IMR-90 (cell line): ENCODE measurements around the gene GBF1. TPM values are rescaled to one million over a fixed set of nuclear protein-coding genes. Genes with fewer than 3 reads are reported as not detected.
"Not testable (repeated sequence)": the region's sequence is repeated elsewhere in the genome, so short reads cannot be mapped to it uniquely, and the experiment has no call there.

Experiments
- ATAC-seq: fragments of 200-7000 bp; cut with Tn5 transposase; 2 replicates; pipeline ENCODE4 v1.9.1; 2020; ENCODE audit warnings: low read depth, mild to moderate bottlenecking, moderate library complexity
- BruUV-seq: library from RNA; stranded (reverse); fragments of 400-500 nt; replicated peaks from 2 replicates; lab custom pipeline; 2021; lab: Mats Ljungman, UMichigan
- CTCF ChIA-PET: fragments of 300-600 bp; formaldehyde crosslinking; extraction: SDS; loops from one replicate; lab custom pipeline; 2021; ENCODE audit warnings: antibody characterized with exemption; lab: Yijun Ruan, JAX
- POLR2A ChIA-PET: fragments of 300-600 bp; sonication (Branson Sonifier 250); formaldehyde crosslinking; loops from one replicate; lab custom pipeline; 2022; ENCODE audit warnings: antibody characterized with exemption; ENCODE audit not compliant: unreplicated experiment; lab: Charles Lee
- DNase-seq: peaks from one replicate; pipeline ENCODE4 v3.0.0; 2013
- H2AFZ ChIP-seq: replicated peaks from 2 replicates; pipeline ENCODE3; 2013; ENCODE audit warnings: low read length, mild to moderate bottlenecking; ENCODE audit not compliant: poor library complexity
- H2AK5ac ChIP-seq: 2 replicates; pipeline ENCODE4 v1.6.1; 2013; ENCODE audit warnings: low read depth, low read length, inconsistent platforms
- H2AK9ac ChIP-seq: replicated peaks from 2 replicates; pipeline ENCODE3; 2013; ENCODE audit warnings: mild to moderate bottlenecking, low read depth, low read length, moderate library complexity; ENCODE audit not compliant: poor library complexity
- H2BK120ac ChIP-seq: 2 replicates; pipeline ENCODE4 v1.6.1; 2013; ENCODE audit warnings: low read depth, low read length, inconsistent platforms
- H2BK15ac ChIP-seq: 3 replicates; pipeline ENCODE4 v1.6.1; 2013; ENCODE audit warnings: low read depth, low read length, inconsistent platforms
- H2BK20ac ChIP-seq: 2 replicates; pipeline ENCODE4 v1.6.1; 2013; ENCODE audit warnings: low read depth, mild to moderate bottlenecking, inconsistent platforms, low read length, moderate library complexity
- H2BK5ac ChIP-seq: 2 replicates; pipeline ENCODE4 v1.6.1; 2013; ENCODE audit warnings: mild to moderate bottlenecking, low read depth, low read length, inconsistent platforms; ENCODE audit not compliant: poor library complexity, severe bottlenecking
- H3K14ac ChIP-seq: replicated peaks from 2 replicates; pipeline ENCODE4 v1.6.1; 2013; ENCODE audit warnings: low read depth, low read length, inconsistent platforms
- H3K18ac ChIP-seq: 2 replicates; pipeline ENCODE4 v1.6.1; 2013; ENCODE audit warnings: low read depth, low read length, control low read depth
- H3K23ac ChIP-seq: 2 replicates; pipeline ENCODE4 v1.6.1; 2013; ENCODE audit warnings: low read depth, low read length, inconsistent platforms
- H3K27ac ChIP-seq: 2 replicates; pipeline ENCODE4 v1.5.1; 2013; ENCODE audit warnings: mild to moderate bottlenecking, control low read depth, low read length; ENCODE audit not compliant: insufficient read depth
- H3K27me3 ChIP-seq: 2 replicates; pipeline ENCODE4 v1.6.1; 2013; ENCODE audit warnings: low read length; ENCODE audit not compliant: control insufficient read depth, insufficient read depth
- H3K36me3 ChIP-seq: 2 replicates; pipeline ENCODE4 v1.6.1; 2013; ENCODE audit warnings: low read length, mixed read lengths; ENCODE audit not compliant: control insufficient read depth, insufficient read depth
- H3K4ac ChIP-seq: 2 replicates; pipeline ENCODE4 v1.6.1; 2013; ENCODE audit warnings: low read depth, low read length, inconsistent platforms
- H3K4me1 ChIP-seq: 2 replicates; pipeline ENCODE4 v1.6.1; 2013; ENCODE audit warnings: low read length, mixed read lengths; ENCODE audit not compliant: control insufficient read depth, insufficient read depth
- H3K4me2 ChIP-seq: 2 replicates; pipeline ENCODE4 v1.6.1; 2013; ENCODE audit warnings: low read depth, mild to moderate bottlenecking, control low read depth, low read length, moderate library complexity
- H3K4me3 ChIP-seq: 2 replicates; pipeline ENCODE4 v1.5.1; 2013; ENCODE audit warnings: low read depth, mild to moderate bottlenecking, control low read depth, low read length, moderate library complexity; ENCODE audit not compliant: insufficient read depth
- H3K56ac ChIP-seq: 2 replicates; pipeline ENCODE4 v1.6.1; 2013; ENCODE audit warnings: low read length, inconsistent platforms; ENCODE audit not compliant: insufficient read depth; ENCODE audit errors: extremely low read depth
- H3K79me1 ChIP-seq, 2 experiments: 2 replicates each; pipeline ENCODE4 v1.6.1; 2013; ENCODE audit warnings: low read length in 2 of 2, inconsistent platforms in 1 of 2, low read depth in 1 of 2
- H3K9ac ChIP-seq: 2 replicates; pipeline ENCODE4 v1.6.1; 2013; ENCODE audit warnings: low read depth, low read length, control low read depth
- H3K9me1 ChIP-seq: 2 replicates; pipeline ENCODE4 v1.6.1; 2013; ENCODE audit warnings: low read length, inconsistent platforms; ENCODE audit not compliant: insufficient read depth
- H3K9me3 ChIP-seq: 2 replicates; pipeline ENCODE4 v1.6.1; 2013; ENCODE audit warnings: low read length; ENCODE audit not compliant: control insufficient read depth, insufficient read depth
- H4K20me1 ChIP-seq: 2 replicates; pipeline ENCODE4 v1.6.1; 2013; ENCODE audit warnings: low read length, inconsistent platforms; ENCODE audit not compliant: insufficient read depth
- H4K5ac ChIP-seq: 2 replicates; pipeline ENCODE4 v1.6.1; 2013; ENCODE audit warnings: mild to moderate bottlenecking, low read depth, low read length, control low read depth
- H4K8ac ChIP-seq, 2 experiments: 2 replicates each; pipeline ENCODE4 v1.6.1; 2013; ENCODE audit warnings: low read depth in 2 of 2, low read length in 2 of 2, control low read depth in 1 of 2, inconsistent platforms in 1 of 2
- H4K91ac ChIP-seq: 2 replicates; pipeline ENCODE4 v1.6.1; 2013; ENCODE audit warnings: low read depth, low read length, inconsistent platforms; ENCODE audit not compliant: insufficient read depth
- WGBS, 2 experiments: methylation state at CpG; one replicate each; pipeline versions ENCODE4 v1.1.5 to v1.1.7; 2013; ENCODE audit warnings: missing lambda C conversion rate in 2 of 2; ENCODE audit not compliant: insufficient read length in 1 of 2; ENCODE audit errors: extremely low coverage in 2 of 2; 5-methylcytosine and 5-hydroxymethylcytosine counted together
- dilution Hi-C: fragments of 300-500 bp; cut with HindIII; formaldehyde crosslinking; loops from one replicate; pipeline ENCODE4 v1.14.3; 2018; ENCODE audit warnings: low sequenced_read_pairs; ENCODE audit not compliant: unreplicated experiment
- in situ Hi-C: fragments of 300-500 bp; cut with MboI; formaldehyde crosslinking; loops from 3 replicates; pipeline ENCODE4 v1.14.3; 2019; ENCODE audit warnings: low sequenced_read_pairs, inconsistent platforms, mixed read lengths
- intact Hi-C: fragments of 100-400 bp; cut with micrococcal nuclease; formaldehyde crosslinking; loops from 2 replicates; pipeline ENCODE4 v1.10.0; 2022
- polyA plus RNA-seq, 3 experiments: library from polyadenylated mRNA; depleted of rRNA; stranded (reverse); fragments of >200 nt; gene quantifications; 2 replicates each; pipeline ENCODE4 v1.2.3, GENCODE V29; 2012; ENCODE audit warnings: low replicate concordance in 1 of 3
- total RNA-seq: library from RNA; depleted of rRNA; stranded (reverse); fragments of >200 nt; gene quantifications from 2 replicates; pipeline ENCODE4 v1.2.3, GENCODE V29; 2012

GBF1 gene
- total and polyA plus RNA-seq, 2 of the 4 experiments (the other 2 are of a cell fraction): 38.7 to 40.1 TPM

GRCh38 chr10:102213599-102213998 lies 31.7 kb upstream of the GBF1 start:
- H2AK9ac ChIP-seq, in situ Hi-C loops, H3K14ac ChIP-seq, H3K79me1 ChIP-seq, H3K4ac ChIP-seq, H3K4me2 ChIP-seq, POLR2A ChIA-PET, H3K27me3 ChIP-seq, H3K9me3 ChIP-seq, H4K5ac ChIP-seq, H2BK15ac ChIP-seq, H4K8ac ChIP-seq, H3K56ac ChIP-seq, H3K23ac ChIP-seq, H3K9me1 ChIP-seq, ATAC-seq, CTCF ChIA-PET, H3K4me1 ChIP-seq, H2BK20ac ChIP-seq, BruUV-seq, H3K4me3 ChIP-seq, H2BK5ac ChIP-seq, H2AK5ac ChIP-seq, H3K9ac ChIP-seq, H3K36me3 ChIP-seq, dilution Hi-C loops, DNase-seq, H3K27ac ChIP-seq, H2AFZ ChIP-seq, H3K18ac ChIP-seq, H2BK120ac ChIP-seq, intact Hi-C loops, H4K91ac ChIP-seq, H4K20me1 ChIP-seq: not testable (repeated sequence)
- whole genome bisulfite sequencing, 2 experiments: no CpG with 5 or more reads among the region's 4 CpGs
